HepG2 (cell line): ENCODE measurements around the gene IPO5. TPM values are rescaled to one million over a fixed set of nuclear protein-coding genes. Genes with fewer than 3 reads are reported as not detected.

Source experiments
- ATAC-seq: fragments of 200-7000 bp; cut with Tn5 transposase; 3 replicates; pipeline ENCODE4 v1.9.1; 2020; ENCODE audit warnings: mild to moderate bottlenecking, moderate library complexity
- BruUV-seq: library from RNA; stranded (reverse); fragments of 400-500 nt; replicated peaks from 2 replicates; lab custom pipeline; 2021; lab: Mats Ljungman, UMichigan
- CTCF ChIA-PET: fragments of 300-600 bp; formaldehyde crosslinking; extraction: SDS; loops from one replicate; lab custom pipeline; 2021; ENCODE audit warnings: low total read pairs, inconsistent platforms, low intra/inter-chr PET ratio; lab: Yijun Ruan, JAX
- POLR2A ChIA-PET: fragments of 350-600 bp; sonication (Branson Sonifier 250); formaldehyde crosslinking; loops from one replicate; lab custom pipeline; 2020; ENCODE audit warnings: antibody characterized with exemption, inconsistent platforms; lab: Yijun Ruan, JAX
- DNase-seq: peaks from one replicate; pipeline ENCODE4 v3.0.0-alpha.2; 2015; ENCODE audit warnings: low spot score
- FAIRE-seq: peaks from 3 replicates; lab custom pipeline; 2011; peaks lifted over from hg19 to GRCh38; lab: Jason Lieb, UNC
- H2AFZ ChIP-seq: one replicate; pipeline ENCODE4 v1.6.1; 2011; ENCODE audit warnings: low read length, inconsistent platforms
- H3K27ac ChIP-seq: fragments of 300-600 bp; 3 replicates; pipeline ENCODE4 v1.8.0; 2011; ENCODE audit warnings: mixed run types, mild to moderate bottlenecking, mixed read lengths, low read length, inconsistent platforms; ENCODE audit not compliant: insufficient read depth; ENCODE audit errors: extremely low read length
- H3K27me3 ChIP-seq, 2 experiments: fragments of 200-600 bp in 1 of 2; 2 replicates in 1 of 2; 3 replicates in 1 of 2; pipeline versions ENCODE4 v1.6.0 to v1.8.0; 2011; ENCODE audit warnings: low read length in 2 of 2, mild to moderate bottlenecking in 2 of 2, moderate library complexity in 2 of 2, inconsistent platforms in 1 of 2; ENCODE audit not compliant: insufficient read depth in 2 of 2, control insufficient read depth in 1 of 2
- H3K36me3 ChIP-seq, 2 experiments: fragments of 200-600 bp in 1 of 2; replicated peaks in 1 of 2; 2 replicates in 1 of 2; 3 replicates in 1 of 2; pipeline versions ENCODE4 v1.5.1 to v1.8.0; 2011; ENCODE audit warnings: low read length in 2 of 2, inconsistent platforms in 1 of 2; ENCODE audit not compliant: insufficient read depth in 2 of 2, control insufficient read depth in 1 of 2
- H3K4me1 ChIP-seq: 2 replicates; pipeline ENCODE4 v1.5.1; 2012; ENCODE audit warnings: low read length, inconsistent platforms; ENCODE audit not compliant: insufficient read depth
- H3K4me2 ChIP-seq: 2 replicates; pipeline ENCODE4 v1.6.0; 2011; ENCODE audit warnings: low read depth, low read length, inconsistent platforms
- H3K4me3 ChIP-seq, 3 experiments: fragments of 200-600 bp in 1 of 3; sonication (generic), shearing (Covaris generic) in 1 of 3; replicated peaks in 1 of 3; 2 replicates each; pipeline ENCODE4 v1.5.1; 2011 to 2016; ENCODE audit warnings: low read length in 3 of 3, inconsistent platforms in 2 of 3, low read depth in 2 of 3, mild to moderate bottlenecking in 2 of 3, control low read depth in 1 of 3, mixed read lengths in 1 of 3; ENCODE audit not compliant: insufficient read depth in 1 of 3
- H3K79me2 ChIP-seq: one replicate; pipeline ENCODE4 v1.6.1; 2011; ENCODE audit warnings: low read length, inconsistent platforms; ENCODE audit not compliant: insufficient read depth
- H3K9ac ChIP-seq: 2 replicates; pipeline ENCODE4 v1.6.0; 2011; ENCODE audit warnings: mild to moderate bottlenecking, low read depth, low read length, inconsistent platforms; ENCODE audit not compliant: insufficient read depth
- H3K9me3 ChIP-seq: 2 replicates; pipeline ENCODE4 v1.5.1; 2012; ENCODE audit warnings: mild to moderate bottlenecking, low read length
- H4K20me1 ChIP-seq: 2 replicates; pipeline ENCODE4 v1.6.0; 2011; ENCODE audit warnings: inconsistent platforms, mild to moderate bottlenecking, low read length, moderate library complexity; ENCODE audit not compliant: insufficient read depth
- CEBPB ChIP-seq: IDR thresholded peaks from 2 replicates; pipeline ENCODE4 v1.6.1; 2011; ENCODE audit warnings: low read depth, low read length, improper control_type of control experiment, borderline replicate concordance
- HDAC2 ChIP-seq: sonication (generic); formaldehyde crosslinking; IDR thresholded peaks from 2 replicates; pipeline ENCODE4 v1.4.0; 2020; ENCODE audit warnings: missing genetic modification reagents
- HNRNPL ChIP-seq: fragments of 200-400 bp; formaldehyde crosslinking; IDR thresholded peaks from 2 replicates; pipeline ENCODE4 v1.6.1; 2017; ENCODE audit warnings: mild to moderate bottlenecking, low read depth, low read length
- SMC3 ChIP-seq: IDR thresholded peaks from 2 replicates; pipeline ENCODE4 v1.6.1; 2011; ENCODE audit warnings: low read length, improper control_type of control experiment
- STAG1 ChIP-seq: sonication (generic); formaldehyde crosslinking; IDR thresholded peaks from 2 replicates; pipeline ENCODE4 v1.4.0; 2020; ENCODE audit warnings: missing genetic modification reagents
- ZNF30 ChIP-seq: sonication (generic); formaldehyde crosslinking; IDR thresholded peaks from 2 replicates; pipeline ENCODE4 v1.5.0; 2020; ENCODE audit warnings: mild to moderate bottlenecking, missing genetic modification reagents
- ZNF558 ChIP-seq: sonication (generic); formaldehyde crosslinking; IDR thresholded peaks from 2 replicates; pipeline ENCODE4 v1.9.0; 2022; ENCODE audit warnings: mild to moderate bottlenecking, missing genetic modification reagents, borderline replicate concordance
- ZNF687 ChIP-seq: sonication (generic); formaldehyde crosslinking; IDR thresholded peaks from 2 replicates; pipeline ENCODE4 v1.5.1; 2020; ENCODE audit warnings: mild to moderate bottlenecking, missing genetic modification reagents, moderate library complexity
- ZSCAN20 ChIP-seq: sonication (generic); formaldehyde crosslinking; IDR thresholded peaks from 2 replicates; pipeline ENCODE4 v1.4.0; 2020; ENCODE audit warnings: missing genetic modification reagents, mild to moderate bottlenecking, borderline replicate concordance
- WGBS: methylation state at CpG from one replicate; pipeline ENCODE4 v1.1.6; 2017; ENCODE audit warnings: low lambda C conversion rate; 5-methylcytosine and 5-hydroxymethylcytosine counted together
- in situ Hi-C: cut with HindIII; loops from 2 replicates; pipeline ENCODE4 v1.10.0; 2017; ENCODE audit warnings: low pct_unique_long_range_greater_than_20kb; ENCODE audit not compliant: extremely low pct_ligation_motif_present
- intact Hi-C: fragments of 100-400 bp; cut with micrococcal nuclease; formaldehyde crosslinking; loops from one replicate; pipeline ENCODE4 v1.10.0; 2022; ENCODE audit not compliant: unreplicated experiment
- polyA plus RNA-seq, 8 experiments: library from polyadenylated mRNA; depleted of rRNA in 3 of 8; stranded (reverse) in 7 of 8; unstranded in 1 of 8; fragments of >200 nt; fragmentation: Illumina TruSeq in 4 of 8; extraction: Trizol in 4 of 8; gene quantifications; 2 replicates each; pipeline versions ENCODE4 v1.2.1 to v1.2.3, GENCODE V29; 2011 to 2016; ENCODE audit warnings: low read depth in 4 of 8, missing spikeins in 1 of 8, mixed read lengths in 1 of 8; ENCODE audit not compliant: insufficient read depth in 1 of 8
- total RNA-seq, 5 experiments: library from RNA; depleted of rRNA; stranded (reverse); fragments of >200 nt; fragmentation: Illumina TruSeq; extraction: Trizol; gene quantifications; 2 replicates each; pipeline ENCODE4 v1.2.3, GENCODE V29; 2016; ENCODE audit warnings: low read depth in 1 of 5
- TF ChIP-seq, protein P1 (sequence below): sonication (generic); formaldehyde crosslinking; IDR thresholded peaks from 2 replicates; pipeline ENCODE4 v1.5.1; 2020; ENCODE audit warnings: missing genetic modification reagents, mild to moderate bottlenecking, borderline replicate concordance

Gene IPO5
- total and polyA plus RNA-seq, 2 of the 13 experiments (the other 11 are each of a cell fraction or from before 2014, with no cell fraction given), result 155 to 242 TPM

- CTCF ChIA-PET, result no interaction called here
- Histone ChIP-seq H3K9ac (no peak overlapping the region), H3K4me1 (peaks cover 47% of the 10 kb centered on the region), H2AFZ (no peak overlapping the region), H3K27ac (no peak overlapping the region), H3K27me3 (no peaks in the 10 kb centered on the region), H3K36me3 (no peaks in the 10 kb centered on the region)
- intact Hi-C loops, result no loop called here
- TF ChIP-seq ZNF558 (CRISPR knock-in tag) (no peak), HDAC2 (CRISPR knock-in tag) (no peak), ZNF30 (CRISPR knock-in tag) (no peak), ZSCAN20 (CRISPR knock-in tag) (no peak), SMC3 (no peak), CEBPB (peak; percentile 16; the same call in 1 of the 2 replicates)
- TF ChIP-seq, protein P1, sequence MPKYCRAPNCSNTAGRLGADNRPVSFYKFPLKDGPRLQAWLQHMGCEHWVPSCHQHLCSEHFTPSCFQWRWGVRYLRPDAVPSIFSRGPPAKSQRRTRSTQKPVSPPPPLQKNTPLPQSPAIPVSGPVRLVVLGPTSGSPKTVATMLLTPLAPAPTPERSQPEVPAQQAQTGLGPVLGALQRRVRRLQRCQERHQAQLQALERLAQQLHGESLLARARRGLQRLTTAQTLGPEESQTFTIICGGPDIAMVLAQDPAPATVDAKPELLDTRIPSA (CRISPR knock-in tag), result no peak
- TF ChIP-seq, all 625 proteins: peak for 1
- no peak overlapping the region for H3K4me2 ChIP-seq
- ATAC-seq (no peak), DNase-seq (no peak), FAIRE-seq (no peak)
- no peaks in the 10 kb centered on the region for H3K9me3 ChIP-seq
- no peaks in the 10 kb centered on the region for H3K79me2 ChIP-seq
- no peak overlapping the region for H3K4me3 ChIP-seq
- in situ Hi-C loops, result no loop called here
- 40% methylated on average over 5 of the region's 5 CpGs for WGBS
- BruUV-seq, result no TSS peak
- no peaks in the 10 kb centered on the region for H4K20me1 ChIP-seq
- POLR2A ChIA-PET, result no interaction called here
Observed at GRCh38 chr13:98041081-98041820, 87.8 kb downstream of the IPO5 start.

- WGBS, result 36% methylated on average over 1 of the region's 10 CpGs
- no peaks in the 10 kb centered on the region for H3K36me3 ChIP-seq
- ChIA-PET POLR2A (no interaction called here), CTCF (no interaction called here)
- no peaks in the 10 kb centered on the region for H3K9me3 ChIP-seq
- H2AFZ ChIP-seq, result peak overlapping the region; percentile 34
- DNase-seq (no peak), ATAC-seq (peak; percentile 32), FAIRE-seq (no peak)
- TF ChIP-seq ZNF687 (CRISPR knock-in tag) (peak; percentile 49), HNRNPL (0 out of 2 replicates have a peak, but pooled peaks have one; percentile 20), STAG1 (CRISPR knock-in tag) (no peak)
- no TSS peak for BruUV-seq
- in situ Hi-C loops, result no loop called here
- no peaks in the 10 kb centered on the region for H3K27me3 ChIP-seq
- no peaks in the 10 kb centered on the region for H4K20me1 ChIP-seq
- H3K4me2 ChIP-seq, result no peak overlapping the region
- H3K4me1 ChIP-seq, result peaks cover 52% of the 10 kb centered on the region
- no peak overlapping the region for H3K9ac ChIP-seq
- H3K79me2 ChIP-seq, result no peaks in the 10 kb centered on the region
- H3K27ac ChIP-seq, result no peak overlapping the region
- intact Hi-C loops, result no loop called here
- H3K4me3 ChIP-seq, result no peak overlapping the region
Observed at GRCh38 chr13:98044301-98044700, 90.8 kb downstream of the IPO5 start.
